Progenitor cell of endocrine pancreas (in vitro differentiated cells): ENCODE data around the gene EMC10. TPM values are rescaled to one million over a fixed set of nuclear protein-coding genes. Genes with fewer than 3 reads are reported as not detected.

Source experiments
- DNase-seq: peaks from one replicate; pipeline ENCODE4 v3.0.0; 2021; ENCODE audit warnings: low spot score; ENCODE audit not compliant: unreplicated experiment
- H3K27ac Mint-ChIP-seq: 2 replicates; pipeline ENCODE4 v1.8.0; 2021; ENCODE audit warnings: mild to moderate bottlenecking, moderate library complexity, mixed read lengths
- H3K27me3 Mint-ChIP-seq: 2 replicates; pipeline ENCODE4 v1.8.0; 2021; ENCODE audit warnings: mixed read lengths
- H3K36me3 Mint-ChIP-seq: 2 replicates; pipeline ENCODE4 v1.8.0; 2022; ENCODE audit warnings: mixed read lengths; ENCODE audit not compliant: insufficient read depth
- H3K4me1 Mint-ChIP-seq: 2 replicates; pipeline ENCODE4 v1.8.0; 2021; ENCODE audit warnings: low read depth, mixed read lengths
- H3K4me3 Mint-ChIP-seq: 2 replicates; pipeline ENCODE4 v1.8.0; 2021; ENCODE audit warnings: low read depth, mild to moderate bottlenecking, moderate library complexity, mixed read lengths
- H3K9me3 Mint-ChIP-seq: 2 replicates; pipeline ENCODE4 v1.8.0; 2021; ENCODE audit warnings: low read depth, mixed read lengths
- total RNA-seq: library from RNA; stranded (reverse); gene quantifications from 2 replicates; pipeline ENCODE4 v1.2.1, GENCODE V29; 2021
- TF ChIP-seq, protein P1 (sequence below): fragments of 200-600 bp; sonication (generic); IDR thresholded peaks from one replicate; pipeline ENCODE4 v1.5.0; 2021; ENCODE audit warnings: antibody characterized with exemption, mild to moderate bottlenecking; ENCODE audit not compliant: unreplicated experiment

EMC10 gene
- total RNA-seq, 1 donor from 2014 or later: 181 TPM

DNA sequence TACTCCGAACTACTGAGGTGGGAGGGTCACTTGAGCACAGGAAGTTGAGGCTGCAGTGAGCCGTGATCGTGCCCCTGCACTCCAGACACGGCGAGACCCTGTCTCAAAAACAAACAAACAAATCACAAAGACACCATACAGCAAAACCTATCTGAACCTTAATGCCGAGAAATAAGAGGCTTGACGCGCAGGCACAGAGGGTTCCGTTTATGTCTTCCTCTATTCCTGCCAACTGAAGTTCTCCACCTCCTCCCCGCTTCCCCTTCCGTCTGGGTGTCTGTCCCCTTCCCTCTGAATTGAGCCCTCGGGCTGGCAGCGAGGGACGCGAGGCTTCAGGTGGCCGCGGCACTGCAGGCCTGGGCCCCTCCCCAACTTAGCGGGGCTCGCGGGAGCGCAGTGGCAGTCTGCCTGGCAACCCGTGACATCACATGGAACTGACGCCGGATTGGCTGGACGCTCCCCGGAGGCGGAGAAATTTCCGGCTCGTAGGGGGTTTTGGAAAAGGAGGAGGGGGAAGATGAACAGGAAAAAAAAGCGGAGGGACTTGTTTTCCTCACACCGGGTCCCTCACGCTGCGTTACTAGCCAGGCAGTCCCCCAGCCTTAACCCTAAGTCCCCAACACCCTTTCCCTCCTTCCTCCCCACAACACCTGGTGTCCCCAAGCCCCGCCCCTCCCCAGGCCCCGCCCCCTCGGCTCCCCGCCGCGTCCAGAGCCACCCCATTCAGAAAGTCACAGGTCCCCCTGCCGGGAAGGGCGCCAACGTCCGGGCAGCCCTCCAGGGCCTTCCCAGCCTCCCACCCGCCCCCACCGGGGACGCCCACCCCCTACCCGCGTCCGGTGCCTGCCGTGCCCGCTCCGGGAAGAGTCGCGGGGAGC is 44.7 kb upstream of the EMC10 start:
- no peaks in the 10 kb centered on the region for H3K9me3 Mint-ChIP-seq

DNA sequence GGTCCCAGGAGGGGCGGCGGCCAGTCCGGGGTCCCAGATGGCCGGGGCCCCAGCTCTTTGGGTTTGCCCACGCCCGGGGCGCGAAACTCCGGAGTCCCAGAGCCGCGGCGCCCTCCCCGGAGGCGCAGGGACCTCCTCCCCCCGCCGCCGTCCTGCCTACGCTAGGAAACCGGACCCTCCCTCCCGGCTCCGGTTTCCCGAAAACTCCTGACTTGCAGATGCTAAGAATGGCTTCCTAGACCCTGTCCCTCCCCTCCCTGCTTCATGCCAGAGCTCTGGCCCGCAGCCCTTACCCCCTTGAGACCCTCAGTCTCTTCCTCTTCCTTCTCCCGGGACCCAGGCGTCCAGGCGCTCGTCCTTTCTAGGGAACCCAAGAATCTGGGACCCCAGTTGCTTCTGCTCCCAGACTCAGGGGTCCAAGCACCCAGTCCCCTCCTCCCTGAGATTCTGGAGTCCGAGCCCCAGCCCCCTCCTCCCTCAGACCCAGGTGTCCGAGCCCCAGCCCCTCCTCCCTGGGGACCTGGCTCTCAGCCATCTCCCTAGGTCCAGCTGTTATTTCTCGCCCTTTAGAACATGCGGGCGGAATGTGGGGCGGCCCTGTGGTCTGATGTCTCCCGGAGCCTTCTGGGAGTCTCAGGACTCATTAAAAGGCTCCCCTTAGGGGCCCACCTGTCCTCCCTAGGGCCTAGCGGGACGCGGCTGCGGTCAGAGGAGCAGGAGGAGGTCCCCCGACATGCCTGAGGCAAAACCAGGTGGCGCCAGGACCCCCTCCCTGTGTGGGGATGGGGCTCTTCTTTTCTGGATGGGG is 43.9 kb upstream of the EMC10 start, which contains the start of gene MYBPC2:
Gene MYBPC2, plus strand, starts transcription at position 672 of the 808 bp plus-strand sequence. Its CDS starts 62 bp downstream, at position 734.
- TF ChIP-seq, protein P1, sequence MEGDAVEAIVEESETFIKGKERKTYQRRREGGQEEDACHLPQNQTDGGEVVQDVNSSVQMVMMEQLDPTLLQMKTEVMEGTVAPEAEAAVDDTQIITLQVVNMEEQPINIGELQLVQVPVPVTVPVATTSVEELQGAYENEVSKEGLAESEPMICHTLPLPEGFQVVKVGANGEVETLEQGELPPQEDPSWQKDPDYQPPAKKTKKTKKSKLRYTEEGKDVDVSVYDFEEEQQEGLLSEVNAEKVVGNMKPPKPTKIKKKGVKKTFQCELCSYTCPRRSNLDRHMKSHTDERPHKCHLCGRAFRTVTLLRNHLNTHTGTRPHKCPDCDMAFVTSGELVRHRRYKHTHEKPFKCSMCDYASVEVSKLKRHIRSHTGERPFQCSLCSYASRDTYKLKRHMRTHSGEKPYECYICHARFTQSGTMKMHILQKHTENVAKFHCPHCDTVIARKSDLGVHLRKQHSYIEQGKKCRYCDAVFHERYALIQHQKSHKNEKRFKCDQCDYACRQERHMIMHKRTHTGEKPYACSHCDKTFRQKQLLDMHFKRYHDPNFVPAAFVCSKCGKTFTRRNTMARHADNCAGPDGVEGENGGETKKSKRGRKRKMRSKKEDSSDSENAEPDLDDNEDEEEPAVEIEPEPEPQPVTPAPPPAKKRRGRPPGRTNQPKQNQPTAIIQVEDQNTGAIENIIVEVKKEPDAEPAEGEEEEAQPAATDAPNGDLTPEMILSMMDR: peak; percentile 2
- DNase-seq: no peak
- H3K9me3 Mint-ChIP-seq: no peaks in the 10 kb centered on the region
- peaks cover 6% of the 10 kb centered on the region for H3K4me1 Mint-ChIP-seq
- H3K36me3 Mint-ChIP-seq: no peaks in the 10 kb centered on the region
- peak within 1 kb of the TSS; percentile 95 for H3K27ac Mint-ChIP-seq
- peaks cover 46% of the 10 kb centered on the region for H3K27me3 Mint-ChIP-seq
- peak within 1 kb of the TSS; percentile 82 for H3K4me3 Mint-ChIP-seq

More for the DNA sequence above, 44.7 kb upstream of the EMC10 start:
- peak; percentile 90 for DNase-seq
- Mint-ChIP-seq H3K27me3 (peaks cover 40% of the 10 kb centered on the region), H3K36me3 (no peaks in the 10 kb centered on the region), H3K4me1 (peaks cover 6% of the 10 kb centered on the region), H3K27ac (peak overlapping the region; percentile 95), H3K4me3 (peak overlapping the region; percentile 82)
- TF ChIP-seq, protein P1: no peak

DNA sequence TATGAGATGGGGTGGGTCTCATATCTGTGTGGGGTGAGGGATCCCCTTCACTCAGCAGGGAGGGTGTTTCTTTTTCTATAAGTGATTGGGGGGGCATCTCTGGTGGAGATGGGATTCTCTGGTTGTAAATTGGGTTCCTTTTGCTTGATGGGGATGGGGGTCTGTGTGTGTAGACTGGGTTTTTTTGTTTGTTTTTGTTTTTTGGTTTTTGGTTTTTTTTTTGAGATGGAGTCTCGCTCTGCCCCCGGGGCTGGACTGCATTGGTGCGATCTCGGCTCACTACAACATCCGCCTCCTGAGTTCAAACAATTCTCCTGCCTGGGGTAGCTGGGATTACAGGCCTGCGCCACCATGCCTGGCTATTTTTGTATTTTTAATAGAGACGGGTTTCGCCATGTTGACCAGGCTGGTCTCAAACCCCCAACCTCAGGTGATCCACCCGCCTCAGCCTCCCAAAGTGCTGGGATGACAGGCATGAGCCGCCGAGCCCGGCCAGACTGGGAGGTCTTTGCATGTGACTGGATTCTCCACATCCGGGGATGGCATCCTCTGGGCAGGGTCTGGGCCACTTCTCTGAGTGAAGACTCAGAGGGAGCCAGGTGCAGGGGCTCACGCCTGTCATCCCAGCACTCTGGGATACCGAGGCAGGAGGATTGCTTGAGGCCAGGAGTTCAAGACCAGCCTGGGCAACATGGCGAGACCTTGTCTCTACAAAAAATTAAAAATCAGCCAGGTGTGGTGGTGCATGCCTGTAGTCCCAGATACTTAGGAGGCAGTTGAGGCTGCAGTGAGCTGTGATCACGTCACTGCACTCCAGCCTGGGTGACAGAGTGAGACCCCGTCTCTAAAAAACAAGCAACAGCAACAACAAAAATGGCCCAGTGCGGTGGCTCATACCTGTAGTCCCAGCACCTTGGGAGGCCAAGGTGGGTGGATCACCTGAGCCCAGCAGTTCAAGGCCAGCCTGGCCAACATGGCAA is 42.8 kb upstream of the EMC10 start:
- Mint-ChIP-seq H3K4me1 (peaks cover 6% of the 10 kb centered on the region), H3K9me3 (no peaks in the 10 kb centered on the region), H3K27ac (peak overlapping the region; percentile 7), H3K36me3 (no peaks in the 10 kb centered on the region), H3K4me3 (peak overlapping the region; percentile 72), H3K27me3 (peaks cover 53% of the 10 kb centered on the region)
- TF ChIP-seq, protein P1: no peak
- no peak for DNase-seq

DNA sequence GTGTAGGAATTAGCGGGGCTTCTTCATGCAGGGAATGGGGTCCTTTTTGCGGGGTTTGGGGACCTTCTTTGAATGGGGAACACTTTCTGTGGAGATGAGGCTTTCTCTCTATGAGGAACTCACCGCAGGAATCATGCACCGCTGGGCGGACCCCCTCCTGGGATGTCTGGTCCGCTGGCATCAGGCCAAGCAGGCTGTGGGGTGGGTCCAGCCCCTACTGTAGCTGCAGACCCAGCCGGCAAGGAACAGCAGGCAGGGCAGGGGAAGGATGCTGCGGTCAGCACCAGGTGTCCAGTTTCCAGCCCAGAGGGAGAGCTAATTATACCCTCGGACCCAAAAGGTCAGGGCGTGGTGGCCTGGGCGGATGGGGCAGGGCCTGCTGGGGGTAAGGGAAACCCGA is 41.8 kb upstream of the EMC10 start:
- no peaks in the 10 kb centered on the region for H3K9me3 Mint-ChIP-seq
- no peaks in the 10 kb centered on the region for H3K36me3 Mint-ChIP-seq
- no peak overlapping the region for H3K27ac Mint-ChIP-seq

More for the DNA sequence above, 41.8 kb upstream of the EMC10 start:
- H3K27me3 Mint-ChIP-seq: peaks cover 48% of the 10 kb centered on the region
- TF ChIP-seq, protein P1: no peak
- DNase-seq: no peak
- H3K4me3 Mint-ChIP-seq: peak overlapping the region; percentile 53
- peaks cover 6% of the 10 kb centered on the region for H3K4me1 Mint-ChIP-seq
